Measurements from ENCODE around the gene RHBDL1. TPM values are rescaled to one million over a fixed set of nuclear protein-coding genes. Genes with fewer than 3 reads are reported as not detected.
A peak's percentile ranks its signal among the peaks of the same experiment; 100 is the strongest.

The RHBDL1 gene
- total and polyA plus RNA-seq, 9 of the 15 experiments (the other 6 are each of a cell fraction or from before 2014, with no cell fraction given) = 0.03 to 5.6 (median 1.3) TPM; not detected in 1

DNA sequence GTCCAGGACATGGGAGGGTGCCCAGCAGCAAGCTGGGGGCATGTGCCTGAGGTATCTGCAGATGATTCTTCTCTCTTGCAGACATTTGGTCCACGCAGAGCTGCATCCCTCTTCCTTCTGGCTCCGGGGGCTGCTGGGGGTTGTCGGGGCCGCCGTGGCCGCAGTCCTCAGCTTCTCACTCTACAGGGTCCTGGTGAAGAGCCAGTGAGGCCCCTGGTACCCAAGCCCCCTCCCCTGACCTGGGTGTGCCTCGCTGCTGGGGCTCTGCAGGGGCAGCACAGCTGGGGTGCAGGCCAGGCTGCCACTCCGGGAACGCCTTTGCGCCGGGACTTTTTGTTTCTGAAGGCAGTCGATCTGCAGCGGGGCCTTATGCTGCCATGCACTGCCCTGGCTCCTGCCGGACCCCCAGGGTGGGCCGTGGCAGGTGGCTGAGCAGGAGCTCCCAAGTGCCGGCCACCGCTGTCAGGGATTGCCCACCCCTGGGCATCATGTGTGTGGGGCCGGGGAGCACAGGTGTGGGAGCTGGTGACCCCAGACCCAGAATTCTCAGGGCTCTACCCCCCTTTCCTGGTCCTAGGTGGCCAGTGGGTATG, 2.0 kb upstream of the RHBDL1 start:
- peak overlapping the region in 1 of 2 experiments; percentile 61; a peak in 2 of 4 replicates for H3K9ac ChIP-seq (ENCODE audit: insufficient read depth in 1 of 2, low read depth in 2 of 2, low read length in 2 of 2)
- no peak for ATAC-seq
- CTCF ChIA-PET (ENCODE audit: low intra/inter-chr PET ratio) = no interaction called here
- DNase-seq (ENCODE audit: extremely low read depth in 1 of 4, low spot score in 3 of 4) = no peak
- H3K4me3 ChIP-seq = no peak overlapping the region
- peaks cover 63% of the 10 kb centered on the region for H3K36me3 ChIP-seq (ENCODE audit: control insufficient read depth, insufficient read depth, low read length)
- peak overlapping the region; percentile 72; the same call in 1 of the 3 replicates for H3K27ac ChIP-seq (ENCODE audit: extremely low read depth, low read depth, low read length)
- POLR2A ChIA-PET = interaction anchor here (0.6 to 1.6 kb wide), 6 partner anchors 9 to 107 kb away, joined by 3 to 5 read pairs (median 3); partner anchors contain the start of gene NHLRC4
- TSS peak; percentile 33 for BruUV-seq (replicated peaks)
- H3K27me3 ChIP-seq (ENCODE audit: control insufficient read depth in 2 of 2, insufficient read depth in 2 of 2, low read length in 2 of 2) = no peaks in the 10 kb centered on the region
- peaks cover 20 to 98% of the 10 kb centered on the region in 2 experiments for H3K4me1 ChIP-seq (replicated peaks in 1 of 2; ENCODE audit: control insufficient read depth in 2 of 2, insufficient read depth in 2 of 2, low read length in 2 of 2)
- H3K4me2 ChIP-seq (ENCODE audit: insufficient read depth, low read length) = no peak overlapping the region
- H2AFZ ChIP-seq (ENCODE audit: low read depth, low read length) = no peak overlapping the region
- in situ Hi-C loops (cut with MboI) (loop anchor here (10.0 kb wide), 1 partner anchor 279 kb away; the partner anchor contains the start of gene NME4), intact Hi-C loops (cut with micrococcal nuclease) (no loop called here)
- peaks cover 22% of the 10 kb centered on the region for H3K79me2 ChIP-seq (ENCODE audit: control insufficient read depth, insufficient read depth, low read length)
- no peaks in the 10 kb centered on the region for H3K9me3 ChIP-seq (replicated peaks; ENCODE audit: control insufficient read depth, insufficient read depth, low read depth, low read length)
- 0 out of 2 replicates have a peak, but pooled peaks cover 4% of the 10 kb centered on the region for H4K20me1 ChIP-seq (replicated peaks; ENCODE audit: control insufficient read depth, insufficient read depth, low read length)
- no peak for TF ChIP-seq SRSF3 (IDR thresholded peaks at IDR 0.05; ENCODE audit: insufficient read depth, low read length)
- peak; percentile 29; the same call in 1 of the 2 replicates for TF ChIP-seq RBFOX2 (IDR thresholded peaks at IDR 0.05; ENCODE audit: low read depth, low read length)
- TF ChIP-seq POLR2G (IDR thresholded peaks at IDR 0.05; ENCODE audit: low read depth, low read length) = peak; percentile 29; the same call in 1 of the 2 replicates
- TF ChIP-seq MED1 (CRISPR knock-in tag; IDR thresholded peaks at IDR 0.05; ENCODE audit: borderline replicate concordance) = no peak
- no peaks in the 10 kb centered on the region for H3K9me1 ChIP-seq (ENCODE audit: control insufficient read depth, insufficient read depth, low read length)
- WGBS (ENCODE audit: insufficient coverage, low coverage, missing lambda C conversion rate) = 93% methylated on average over 15 of the region's 18 CpGs
- no peak for FAIRE-seq

Data from K562 (cell line).